Measurements from ENCODE around the gene SCN3A. TPM values are rescaled to one million over a fixed set of nuclear protein-coding genes. Genes with fewer than 3 reads are reported as not detected.

Gene SCN3A
- total and polyA plus RNA-seq, 9 of the 15 experiments (the other 6 are each of a cell fraction or from before 2014, with no cell fraction given), result not detected

DNA sequence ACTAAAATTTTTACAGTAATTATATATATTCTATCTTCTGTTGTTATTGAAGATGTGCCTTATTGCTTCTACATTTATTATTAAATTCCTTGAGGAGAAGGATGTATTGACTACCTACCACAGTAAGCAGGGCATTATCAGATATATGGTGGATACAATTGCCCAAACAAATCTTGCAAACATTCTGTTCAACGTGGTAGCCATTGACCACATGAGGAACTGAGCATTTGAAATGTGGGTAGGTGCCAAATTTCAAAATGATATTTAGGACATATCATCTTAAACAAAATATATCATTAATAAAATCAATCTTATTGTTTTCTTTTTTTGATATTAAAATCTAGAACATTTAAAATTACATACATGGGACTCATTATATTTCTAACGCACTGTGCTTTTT lies 11.1 kb downstream of the SCN3A start (continued):
- TF ChIP-seq, protein P1, sequence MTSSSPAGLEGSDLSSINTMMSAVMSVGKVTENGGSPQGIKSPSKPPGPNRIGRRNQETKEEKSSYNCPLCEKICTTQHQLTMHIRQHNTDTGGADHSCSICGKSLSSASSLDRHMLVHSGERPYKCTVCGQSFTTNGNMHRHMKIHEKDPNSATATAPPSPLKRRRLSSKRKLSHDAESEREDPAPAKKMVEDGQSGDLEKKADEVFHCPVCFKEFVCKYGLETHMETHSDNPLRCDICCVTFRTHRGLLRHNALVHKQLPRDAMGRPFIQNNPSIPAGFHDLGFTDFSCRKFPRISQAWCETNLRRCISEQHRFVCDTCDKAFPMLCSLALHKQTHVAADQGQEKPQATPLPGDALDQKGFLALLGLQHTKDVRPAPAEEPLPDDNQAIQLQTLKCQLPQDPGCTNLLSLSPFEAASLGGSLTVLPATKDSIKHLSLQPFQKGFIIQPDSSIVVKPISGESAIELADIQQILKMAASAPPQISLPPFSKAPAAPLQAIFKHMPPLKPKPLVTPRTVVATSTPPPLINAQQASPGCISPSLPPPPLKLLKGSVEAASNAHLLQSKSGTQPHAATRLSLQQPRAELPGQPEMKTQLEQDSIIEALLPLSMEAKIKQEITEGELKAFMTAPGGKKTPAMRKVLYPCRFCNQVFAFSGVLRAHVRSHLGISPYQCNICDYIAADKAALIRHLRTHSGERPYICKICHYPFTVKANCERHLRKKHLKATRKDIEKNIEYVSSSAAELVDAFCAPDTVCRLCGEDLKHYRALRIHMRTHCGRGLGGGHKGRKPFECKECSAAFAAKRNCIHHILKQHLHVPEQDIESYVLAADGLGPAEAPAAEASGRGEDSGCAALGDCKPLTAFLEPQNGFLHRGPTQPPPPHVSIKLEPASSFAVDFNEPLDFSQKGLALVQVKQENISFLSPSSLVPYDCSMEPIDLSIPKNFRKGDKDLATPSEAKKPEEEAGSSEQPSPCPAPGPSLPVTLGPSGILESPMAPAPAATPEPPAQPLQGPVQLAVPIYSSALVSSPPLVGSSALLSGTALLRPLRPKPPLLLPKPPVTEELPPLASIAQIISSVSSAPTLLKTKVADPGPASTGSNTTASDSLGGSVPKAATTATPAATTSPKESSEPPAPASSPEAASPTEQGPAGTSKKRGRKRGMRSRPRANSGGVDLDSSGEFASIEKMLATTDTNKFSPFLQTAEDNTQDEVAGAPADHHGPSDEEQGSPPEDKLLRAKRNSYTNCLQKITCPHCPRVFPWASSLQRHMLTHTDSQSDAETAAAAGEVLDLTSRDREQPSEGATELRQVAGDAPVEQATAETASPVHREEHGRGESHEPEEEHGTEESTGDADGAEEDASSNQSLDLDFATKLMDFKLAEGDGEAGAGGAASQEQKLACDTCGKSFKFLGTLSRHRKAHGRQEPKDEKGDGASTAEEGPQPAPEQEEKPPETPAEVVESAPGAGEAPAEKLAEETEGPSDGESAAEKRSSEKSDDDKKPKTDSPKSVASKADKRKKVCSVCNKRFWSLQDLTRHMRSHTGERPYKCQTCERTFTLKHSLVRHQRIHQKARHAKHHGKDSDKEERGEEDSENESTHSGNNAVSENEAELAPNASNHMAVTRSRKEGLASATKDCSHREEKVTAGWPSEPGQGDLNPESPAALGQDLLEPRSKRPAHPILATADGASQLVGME (CRISPR knock-in tag; IDR thresholded peaks at IDR 0.05), result no peak

DNA sequence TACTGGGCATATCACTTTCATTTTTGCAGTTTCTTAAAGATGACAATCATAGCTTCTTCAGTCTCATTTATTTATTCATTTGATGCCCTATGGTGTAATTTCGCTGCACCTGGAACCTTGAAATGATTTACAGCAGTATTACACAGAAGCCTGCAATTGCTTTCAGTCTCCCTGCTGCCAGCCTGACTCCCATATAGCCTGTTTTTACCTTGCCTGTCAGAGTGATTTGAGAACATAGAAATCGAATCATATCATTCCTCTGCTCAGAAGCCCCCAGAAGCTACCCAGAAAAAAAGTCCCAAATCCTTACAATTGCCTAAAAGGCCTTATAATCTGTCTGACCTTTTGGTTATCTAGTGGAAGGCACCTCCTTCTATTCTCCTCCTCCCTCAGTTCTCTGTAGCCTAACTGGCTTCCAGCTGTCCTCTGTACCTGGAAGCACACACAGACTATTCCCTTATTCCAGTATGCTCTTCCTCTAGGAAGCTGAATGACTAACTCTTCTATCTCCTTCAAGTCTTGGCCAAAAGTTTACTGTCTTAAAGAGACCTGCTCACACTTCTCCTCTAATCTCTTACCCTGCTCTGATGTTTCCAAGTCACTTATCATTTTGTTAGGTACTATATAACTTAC lies 12.6 kb downstream of the SCN3A start:
- no peak for ATAC-seq
- Histone ChIP-seq H2AFZ (ENCODE audit: low read depth, low read length) (no peak overlapping the region), H3K27me3 (ENCODE audit: control insufficient read depth in 2 of 2, insufficient read depth in 2 of 2, low read length in 2 of 2) (no peaks in the 10 kb centered on the region), H3K27ac (ENCODE audit: extremely low read depth, low read depth, low read length) (no peak overlapping the region), H3K4me3 (no peak overlapping the region), H3K4me1 (replicated peaks in 1 of 2; ENCODE audit: control insufficient read depth in 2 of 2, insufficient read depth in 2 of 2, low read length in 2 of 2) (no peaks in the 10 kb centered on the region), H3K36me3 (ENCODE audit: control insufficient read depth, insufficient read depth, low read length) (no peaks in the 10 kb centered on the region), H3K4me2 (ENCODE audit: insufficient read depth, low read length) (no peak overlapping the region), H4K20me1 (replicated peaks; ENCODE audit: control insufficient read depth, insufficient read depth, low read length) (no peaks in the 10 kb centered on the region), H3K79me2 (ENCODE audit: control insufficient read depth, insufficient read depth, low read length) (no peaks in the 10 kb centered on the region), H3K9me3 (replicated peaks; ENCODE audit: control insufficient read depth, insufficient read depth, low read depth, low read length) (peaks cover 5% of the 10 kb centered on the region; the same call in 1 of the 2 replicates), H3K9ac (ENCODE audit: insufficient read depth in 1 of 2, low read depth in 2 of 2, low read length in 2 of 2) (no peak overlapping the region), H3K9me1 (ENCODE audit: control insufficient read depth, insufficient read depth, low read length) (no peaks in the 10 kb centered on the region)
- CTCF ChIA-PET (ENCODE audit: low intra/inter-chr PET ratio), result no interaction called here
- no TSS peak for BruUV-seq (replicated peaks)
- intact Hi-C loops (cut with micrococcal nuclease) (no loop called here), in situ Hi-C loops (cut with MboI) (no loop called here)
- no peak for FAIRE-seq
- no peak for DNase-seq (ENCODE audit: extremely low read depth in 1 of 4, low spot score in 3 of 4)
- TF ChIP-seq RCOR1 (IDR thresholded peaks at IDR 0.05; ENCODE audit: borderline replicate concordance in 1 of 2, low read depth in 2 of 2, low read length in 2 of 2) (no peak), CREM (IDR thresholded peaks at IDR 0.05; ENCODE audit: low read depth) (no peak)
- POLR2A ChIA-PET, result no interaction called here
- 0% methylated on average over 2 of the region's 2 CpGs for WGBS (ENCODE audit: insufficient coverage, low coverage, missing lambda C conversion rate)
